ENCODE measurements around the gene ANKDD1B. TPM values are rescaled to one million over a fixed set of nuclear protein-coding genes. Genes with fewer than 3 reads are reported as not detected.

The ANKDD1B gene
- total and polyA plus RNA-seq, 10 donors: 0.20 to 1.4 (median 0.40) TPM

- Histone ChIP-seq H3K4me3 (no peak overlapping the region), H3K9me3 (no peaks in the 10 kb centered on the region), H3K4me1 (no peaks in the 10 kb centered on the region), H3K27ac (no peak overlapping the region), H3K36me3 (no peaks in the 10 kb centered on the region), H3K27me3 (replicated peaks in 1 of 7) (no peaks in the 10 kb centered on the region)
- intact Hi-C loops (cut with DNase I; ENCODE audit: low total_unique reads): no loop called here
- DNase-seq: no peak
- TF ChIP-seq POLR2AphosphoS5 (IDR thresholded peaks at IDR 0.05) (no peak), CTCF (IDR thresholded peaks at IDR 0.05 in 8 of 11, conservative IDR thresholded peaks at IDR 0.05 in 3 of 11) (no peak), POLR2A (IDR thresholded peaks at IDR 0.05) (no peak)
Measured at GRCh38 chr5:75623846-75624245, 12.6 kb downstream of the ANKDD1B start.

- DNase-seq: no peak
- intact Hi-C loops (cut with DNase I; ENCODE audit: low total_unique reads): no loop called here
- Histone ChIP-seq H3K9me3 (no peaks in the 10 kb centered on the region), H3K4me1 (no peaks in the 10 kb centered on the region), H3K36me3 (no peaks in the 10 kb centered on the region), H3K27me3 (replicated peaks in 1 of 7) (no peaks in the 10 kb centered on the region), H3K4me3 (no peak overlapping the region), H3K27ac (no peak overlapping the region)
- TF ChIP-seq POLR2A (IDR thresholded peaks at IDR 0.05) (no peak), CTCF (IDR thresholded peaks at IDR 0.05 in 8 of 11, conservative IDR thresholded peaks at IDR 0.05 in 3 of 11) (no peak), POLR2AphosphoS5 (IDR thresholded peaks at IDR 0.05) (no peak)
Measured at GRCh38 chr5:75626959-75627358, 15.7 kb downstream of the ANKDD1B start.

GRCh38 chr5:75627801-75628200 lies 16.5 kb downstream of the ANKDD1B start:
- 77 to 96% (median 95%) methylated on average over 1 of the region's 1 CpG for WGBS, 5 donors
- no peaks in the 10 kb centered on the region for H3K9me3 ChIP-seq
- no peak overlapping the region for H3K27ac ChIP-seq
- H3K27me3 ChIP-seq (replicated peaks in 1 of 7): no peaks in the 10 kb centered on the region
- intact Hi-C loops (cut with DNase I; ENCODE audit: low total_unique reads): no loop called here
- TF ChIP-seq CTCF (IDR thresholded peaks at IDR 0.05 in 8 of 11, conservative IDR thresholded peaks at IDR 0.05 in 3 of 11) (no peak), POLR2AphosphoS5 (IDR thresholded peaks at IDR 0.05) (no peak), POLR2A (IDR thresholded peaks at IDR 0.05) (no peak)
- no peak overlapping the region for H3K4me3 ChIP-seq
- no peaks in the 10 kb centered on the region for H3K36me3 ChIP-seq
- no peaks in the 10 kb centered on the region for H3K4me1 ChIP-seq
- DNase-seq: no peak

DNA sequence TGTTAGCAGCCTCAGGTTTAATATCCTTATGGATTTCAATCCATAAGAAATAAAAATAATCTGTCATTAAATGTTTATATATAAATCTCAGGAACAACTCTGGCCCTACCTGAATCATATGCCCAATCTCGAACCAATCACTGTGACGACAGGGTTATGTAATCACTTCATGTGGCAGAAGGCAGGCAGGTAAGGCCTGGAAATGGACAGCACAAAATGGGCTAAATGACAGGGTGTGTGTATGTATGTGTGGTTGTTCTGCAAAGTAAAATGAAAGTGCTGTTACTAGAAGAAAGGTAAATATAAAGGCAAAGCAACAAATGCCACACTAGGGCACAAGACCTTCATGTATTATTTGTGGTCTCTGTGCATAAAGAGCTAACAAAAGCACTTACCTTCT lies 19.6 kb downstream of the ANKDD1B start:
- WGBS, 5 donors: 85 to 96% (median 95%) methylated on average over 2 of the region's 2 CpGs

More for the DNA sequence above, 19.6 kb downstream of the ANKDD1B start:
- no peak for DNase-seq
- intact Hi-C loops (cut with DNase I; ENCODE audit: low total_unique reads): no loop called here
- Histone ChIP-seq H3K4me1 (no peaks in the 10 kb centered on the region), H3K4me3 (no peak overlapping the region), H3K36me3 (no peaks in the 10 kb centered on the region), H3K27ac (no peak overlapping the region), H3K9me3 (no peaks in the 10 kb centered on the region), H3K27me3 (replicated peaks in 1 of 7) (no peaks in the 10 kb centered on the region)
- TF ChIP-seq CTCF (IDR thresholded peaks at IDR 0.05 in 8 of 11, conservative IDR thresholded peaks at IDR 0.05 in 3 of 11): no peak
- no peak for TF ChIP-seq POLR2A (IDR thresholded peaks at IDR 0.05)
- no peak for TF ChIP-seq POLR2AphosphoS5 (IDR thresholded peaks at IDR 0.05)
